Thyroid gland (tissue), 4 donors: Measurements from ENCODE around the gene DIP2C. TPM values are rescaled to one million over a fixed set of nuclear protein-coding genes. Genes with fewer than 3 reads are reported as not detected.

Experiments used
- DNase-seq, 2 donors: peaks; one replicate each; pipeline ENCODE4 v3.0.0-alpha.2; 2019
- H3K27ac ChIP-seq, 3 donors: fragments of 200-600 bp; sonication (generic); 1 replicate in 2 of 3; 2 replicates in 1 of 3; pipeline ENCODE4 v1.5.1; 2016 to 2019; ENCODE audit warnings: mild to moderate bottlenecking in 1 of 3, moderate library complexity in 1 of 3
- H3K27me3 ChIP-seq: fragments of 200-600 bp; sonication (generic); one replicate; pipeline ENCODE4 v1.5.1; 2019
- H3K36me3 ChIP-seq, 2 donors: fragments of 200-600 bp; sonication (generic); one replicate each; pipeline ENCODE4 v1.5.1; 2016 to 2019
- H3K4me1 ChIP-seq, 2 donors: fragments of 200-600 bp; sonication (generic); one replicate each; pipeline ENCODE4 v1.5.1; 2017 to 2019
- H3K4me3 ChIP-seq, 3 donors: fragments of 200-600 bp; sonication (generic); replicated peaks in 1 of 3; 1 replicate in 2 of 3; 2 replicates in 1 of 3; pipeline ENCODE4 v1.5.1; 2016; ENCODE audit warnings: mild to moderate bottlenecking in 1 of 3
- H3K9me3 ChIP-seq: fragments of 200-600 bp; sonication (generic); one replicate; pipeline ENCODE4 v1.5.1; 2017
- POLR2A ChIP-seq, 2 donors: fragments of 450-650 bp; IDR thresholded peaks; one replicate each; pipeline ENCODE4 v1.6.1; 2017; ENCODE audit warnings: antibody characterized with exemption in 2 of 2, mild to moderate bottlenecking in 2 of 2, moderate library complexity in 1 of 2
- WGBS, 2 donors: methylation state at CpG; one replicate each; pipeline ENCODE4 v1.1.5; 2017; 5-methylcytosine and 5-hydroxymethylcytosine counted together
- intact Hi-C: fragments of 100-400 bp; cut with DNase I; formaldehyde crosslinking; loops from one replicate; pipeline ENCODE4 v1.15.1; 2023
- total RNA-seq, 4 donors: library from RNA; depleted of rRNA; stranded (reverse); fragments of >200 nt; gene quantifications; one replicate each; pipeline ENCODE4 v1.2.3, GENCODE V29; 2016
- TF ChIP-seq, protein P1 (sequence below), 6 experiments: fragments of 200-600 bp in 3 of 6; fragments of 450-650 bp in 3 of 6; sonication (generic) in 3 of 6; IDR thresholded peaks; one replicate each; pipeline ENCODE4 v1.5.1; 2016 to 2019; ENCODE audit warnings: antibody characterized with exemption in 6 of 6, mild to moderate bottlenecking in 2 of 6, inconsistent platforms in 1 of 6, moderate library complexity in 1 of 6

Gene DIP2C
- total RNA-seq, 4 donors from 2014 or later: 11.4 to 14.6 (median 12.3) TPM

- WGBS, 2 donors: 83 to 90% methylated on average over 17 to 20 of the region's 21 CpGs
- intact Hi-C loops: loop anchor here (5.0 kb wide), 1 partner anchor 180 kb away; no protein-coding TSS in a partner anchor
- DNase-seq: no peak
- Histone ChIP-seq H3K27ac (no peak overlapping the region), H3K4me3 (no peak overlapping the region), H3K36me3 (no peaks in the 10 kb centered on the region), H3K27me3 (no peaks in the 10 kb centered on the region), H3K9me3 (no peaks in the 10 kb centered on the region), H3K4me1 (peaks cover 5 to 12% of the 10 kb centered on the region in 2 donors)
- no peak for TF ChIP-seq POLR2A (IDR thresholded peaks at IDR 0.05)
- TF ChIP-seq, protein P1, sequence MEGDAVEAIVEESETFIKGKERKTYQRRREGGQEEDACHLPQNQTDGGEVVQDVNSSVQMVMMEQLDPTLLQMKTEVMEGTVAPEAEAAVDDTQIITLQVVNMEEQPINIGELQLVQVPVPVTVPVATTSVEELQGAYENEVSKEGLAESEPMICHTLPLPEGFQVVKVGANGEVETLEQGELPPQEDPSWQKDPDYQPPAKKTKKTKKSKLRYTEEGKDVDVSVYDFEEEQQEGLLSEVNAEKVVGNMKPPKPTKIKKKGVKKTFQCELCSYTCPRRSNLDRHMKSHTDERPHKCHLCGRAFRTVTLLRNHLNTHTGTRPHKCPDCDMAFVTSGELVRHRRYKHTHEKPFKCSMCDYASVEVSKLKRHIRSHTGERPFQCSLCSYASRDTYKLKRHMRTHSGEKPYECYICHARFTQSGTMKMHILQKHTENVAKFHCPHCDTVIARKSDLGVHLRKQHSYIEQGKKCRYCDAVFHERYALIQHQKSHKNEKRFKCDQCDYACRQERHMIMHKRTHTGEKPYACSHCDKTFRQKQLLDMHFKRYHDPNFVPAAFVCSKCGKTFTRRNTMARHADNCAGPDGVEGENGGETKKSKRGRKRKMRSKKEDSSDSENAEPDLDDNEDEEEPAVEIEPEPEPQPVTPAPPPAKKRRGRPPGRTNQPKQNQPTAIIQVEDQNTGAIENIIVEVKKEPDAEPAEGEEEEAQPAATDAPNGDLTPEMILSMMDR (IDR thresholded peaks at IDR 0.05): no peak
Measured at GRCh38 chr10:687583-688311, 1.7 kb downstream of the DIP2C start.

GRCh38 chr10:686155-686931 is 3.1 kb downstream of the DIP2C start:
- TF ChIP-seq POLR2A (IDR thresholded peaks at IDR 0.05): no peak
- TF ChIP-seq, protein P1 (IDR thresholded peaks at IDR 0.05): no peak
- intact Hi-C loops: loop anchor here (5.0 kb wide), 1 partner anchor 179 kb away; no protein-coding TSS in a partner anchor
- no peak overlapping the region for H3K4me3 ChIP-seq
- H3K36me3 ChIP-seq: no peaks in the 10 kb centered on the region
- H3K27me3 ChIP-seq: no peaks in the 10 kb centered on the region
- H3K4me1 ChIP-seq: peaks cover 5 to 12% of the 10 kb centered on the region in 2 donors
- no peaks in the 10 kb centered on the region for H3K9me3 ChIP-seq
- WGBS, 2 donors: 95 to 98% methylated on average over 15 to 18 of the region's 19 CpGs
- no peak for DNase-seq
- H3K27ac ChIP-seq: no peak overlapping the region

DNA sequence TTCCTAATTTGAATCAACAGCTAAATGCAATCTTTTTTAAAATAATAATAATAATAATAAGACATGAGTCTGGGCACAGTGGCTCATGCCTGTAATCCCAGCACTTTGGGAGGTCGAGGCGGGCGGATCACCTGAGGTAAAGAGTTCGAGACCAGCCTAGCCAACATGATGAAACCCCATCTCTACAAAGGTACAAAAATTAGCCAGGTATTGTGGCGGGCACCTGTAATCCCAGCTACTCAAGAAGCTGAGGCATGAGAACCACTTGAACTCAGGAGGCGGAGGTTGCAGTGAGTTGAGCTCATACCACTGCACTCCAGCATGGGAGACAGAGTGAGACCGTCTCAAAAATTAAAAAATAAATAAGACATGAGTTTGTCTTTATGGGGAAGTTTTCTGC is 3.9 kb downstream of the DIP2C start:
- Histone ChIP-seq H3K4me1 (peaks cover 5 to 12% of the 10 kb centered on the region in 2 donors), H3K27me3 (no peaks in the 10 kb centered on the region), H3K36me3 (no peaks in the 10 kb centered on the region), H3K4me3 (no peak overlapping the region), H3K27ac (no peak overlapping the region), H3K9me3 (no peaks in the 10 kb centered on the region)
- intact Hi-C loops: loop anchor here (5.0 kb wide), 1 partner anchor 178 kb away; no protein-coding TSS in a partner anchor
- 81% methylated on average over 7 of the region's 7 CpGs for WGBS, 2 donors
- no peak for DNase-seq
- TF ChIP-seq POLR2A (IDR thresholded peaks at IDR 0.05): no peak
- TF ChIP-seq, protein P1 (IDR thresholded peaks at IDR 0.05): no peak

- no peak overlapping the region for H3K27ac ChIP-seq
- no peaks in the 10 kb centered on the region for H3K36me3 ChIP-seq
- H3K4me3 ChIP-seq: no peak overlapping the region
- WGBS, 2 donors: 82 to 85% methylated on average over 23 of the region's 23 CpGs
- H3K4me1 ChIP-seq: peaks cover 0 to 6% of the 10 kb centered on the region in 2 donors
- TF ChIP-seq, protein P1 (IDR thresholded peaks at IDR 0.05): no peak
- TF ChIP-seq POLR2A (IDR thresholded peaks at IDR 0.05): no peak
- no peaks in the 10 kb centered on the region for H3K27me3 ChIP-seq
- H3K9me3 ChIP-seq: no peaks in the 10 kb centered on the region
- DNase-seq: no peak
- intact Hi-C loops: no loop called here
Measured at GRCh38 chr10:683448-684071, 5.9 kb downstream of the DIP2C start.
